ENCODE data around the gene LIMA1.

DNA sequence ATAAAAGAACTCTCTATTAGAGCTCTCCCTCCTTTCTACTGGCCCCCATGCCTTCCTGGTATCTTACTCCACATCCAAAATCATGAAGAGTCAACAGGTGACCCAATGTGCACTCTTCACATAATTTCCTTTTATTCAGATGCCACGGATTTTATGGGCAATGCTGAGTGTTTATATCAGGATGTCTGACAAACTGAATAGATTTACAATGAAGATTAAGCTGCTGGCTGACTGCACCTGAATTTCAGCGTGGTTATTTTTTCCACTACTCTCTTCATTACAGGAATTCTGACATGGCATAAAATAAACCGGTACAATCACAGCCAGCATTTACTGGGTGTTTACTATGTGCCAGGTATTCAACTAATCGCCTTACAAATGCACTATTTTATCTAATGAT, 86.8 kb downstream of the LIMA1 start:
- TF ChIP-seq POLR2A (IDR thresholded peaks at IDR 0.05) (no peak), POLR2AphosphoS5 (IDR thresholded peaks at IDR 0.05) (no peak)
- TF ChIP-seq, protein P1, sequence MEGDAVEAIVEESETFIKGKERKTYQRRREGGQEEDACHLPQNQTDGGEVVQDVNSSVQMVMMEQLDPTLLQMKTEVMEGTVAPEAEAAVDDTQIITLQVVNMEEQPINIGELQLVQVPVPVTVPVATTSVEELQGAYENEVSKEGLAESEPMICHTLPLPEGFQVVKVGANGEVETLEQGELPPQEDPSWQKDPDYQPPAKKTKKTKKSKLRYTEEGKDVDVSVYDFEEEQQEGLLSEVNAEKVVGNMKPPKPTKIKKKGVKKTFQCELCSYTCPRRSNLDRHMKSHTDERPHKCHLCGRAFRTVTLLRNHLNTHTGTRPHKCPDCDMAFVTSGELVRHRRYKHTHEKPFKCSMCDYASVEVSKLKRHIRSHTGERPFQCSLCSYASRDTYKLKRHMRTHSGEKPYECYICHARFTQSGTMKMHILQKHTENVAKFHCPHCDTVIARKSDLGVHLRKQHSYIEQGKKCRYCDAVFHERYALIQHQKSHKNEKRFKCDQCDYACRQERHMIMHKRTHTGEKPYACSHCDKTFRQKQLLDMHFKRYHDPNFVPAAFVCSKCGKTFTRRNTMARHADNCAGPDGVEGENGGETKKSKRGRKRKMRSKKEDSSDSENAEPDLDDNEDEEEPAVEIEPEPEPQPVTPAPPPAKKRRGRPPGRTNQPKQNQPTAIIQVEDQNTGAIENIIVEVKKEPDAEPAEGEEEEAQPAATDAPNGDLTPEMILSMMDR (IDR thresholded peaks at IDR 0.05) = no peak

All from transverse colon (tissue), 4 donors.